ENCODE measurements around the gene TNRC18. TPM values are rescaled to one million over a fixed set of nuclear protein-coding genes. Genes with fewer than 3 reads are reported as not detected.

The TNRC18 gene
- total and polyA plus RNA-seq, 8 donors = 94.4 to 164 (median 133) TPM

- no peak for ATAC-seq
- peaks cover 0 to 16% of the 10 kb centered on the region in 2 donors for H3K4me1 ChIP-seq
- H3K27ac ChIP-seq = no peak overlapping the region
- no peaks in the 10 kb centered on the region for H3K27me3 ChIP-seq
- no peaks in the 10 kb centered on the region for H3K9me3 ChIP-seq
- no peak for TF ChIP-seq CTCF (IDR thresholded peaks at IDR 0.05)
- DNase-seq = no peak
- H3K4me3 ChIP-seq = no peak overlapping the region
- intact Hi-C loops (cut with DNase I) = no loop called here
- H3K36me3 ChIP-seq = no peaks in the 10 kb centered on the region
These were observed 19.2 kb upstream of the TNRC18 start for GRCh38 chr7:5442757-5443305.

- H3K36me3 ChIP-seq = no peaks in the 10 kb centered on the region
- intact Hi-C loops (cut with DNase I) = no loop called here
- no peak for TF ChIP-seq CTCF (IDR thresholded peaks at IDR 0.05)
- no peak overlapping the region for H3K4me3 ChIP-seq
- H3K4me1 ChIP-seq = peaks cover 0 to 16% of the 10 kb centered on the region in 2 donors
- peak in 1 of 4 donors; percentile 74 for DNase-seq
- no peaks in the 10 kb centered on the region for H3K27me3 ChIP-seq
- peaks cover 0 to 7% of the 10 kb centered on the region in 2 donors for H3K9me3 ChIP-seq
- no peak for ATAC-seq
- H3K27ac ChIP-seq = peak overlapping the region in 1 of 2 donors; percentile 25
These were observed 18.3 kb upstream of the TNRC18 start for GRCh38 chr7:5441840-5442503.

GRCh38 chr7:5439572-5440496 is 16.2 kb upstream of the TNRC18 start:
- H3K4me3 ChIP-seq = no peak overlapping the region
- H3K4me1 ChIP-seq = peaks cover 0 to 16% of the 10 kb centered on the region in 2 donors
- no peaks in the 10 kb centered on the region for H3K36me3 ChIP-seq
- peaks cover 0 to 7% of the 10 kb centered on the region in 2 donors for H3K9me3 ChIP-seq
- H3K27ac ChIP-seq = no peak overlapping the region
- ATAC-seq (peak; percentile 9), DNase-seq (no peak)
- intact Hi-C loops (cut with DNase I) = no loop called here
- no peaks in the 10 kb centered on the region for H3K27me3 ChIP-seq
- TF ChIP-seq CTCF (IDR thresholded peaks at IDR 0.05) = no peak

GRCh38 chr7:5439209-5439571 is 15.6 kb upstream of the TNRC18 start:
- no peak for TF ChIP-seq CTCF (IDR thresholded peaks at IDR 0.05)
- H3K27me3 ChIP-seq = no peaks in the 10 kb centered on the region
- DNase-seq (no peak), ATAC-seq (no peak)
- intact Hi-C loops (cut with DNase I) = no loop called here
- no peak overlapping the region for H3K27ac ChIP-seq
- H3K36me3 ChIP-seq = no peaks in the 10 kb centered on the region
- H3K9me3 ChIP-seq = peaks cover 0 to 7% of the 10 kb centered on the region in 2 donors
- peaks cover 0 to 16% of the 10 kb centered on the region in 2 donors for H3K4me1 ChIP-seq
- H3K4me3 ChIP-seq = no peak overlapping the region

GRCh38 chr7:5437987-5438386 is 14.4 kb upstream of the TNRC18 start:
- Histone ChIP-seq H3K9me3 (peaks cover 0 to 7% of the 10 kb centered on the region in 2 donors), H3K27ac (no peak overlapping the region), H3K4me1 (peaks cover 0 to 16% of the 10 kb centered on the region in 2 donors), H3K36me3 (no peaks in the 10 kb centered on the region), H3K4me3 (no peak overlapping the region), H3K27me3 (no peaks in the 10 kb centered on the region)
- DNase-seq (peak in 2 of 4 donors; percentile 11 to 62), ATAC-seq (no peak)
- TF ChIP-seq CTCF (IDR thresholded peaks at IDR 0.05) = no peak
- intact Hi-C loops (cut with DNase I) = no loop called here

Data from left lung (tissue), 10 donors.